ENCODE measurements around the gene CCDC185. TPM values are rescaled to one million over a fixed set of nuclear protein-coding genes. Genes with fewer than 3 reads are reported as not detected.

Gene CCDC185
- total RNA-seq, 2 experiments from 2014 or later, result not detected

- no peak for DNase-seq
- Mint-ChIP-seq H3K4me1 (no peaks in the 10 kb centered on the region), H3K36me3 (no peaks in the 10 kb centered on the region), H3K27me3 (peaks cover 17% of the 10 kb centered on the region), H3K9me3 (ENCODE audit: low read depth) (no peaks in the 10 kb centered on the region), H3K27ac (no peak overlapping the region), H3K4me3 (no peak overlapping the region)
- ATAC-seq, result no peak
- CTCF ChIA-PET, result no interaction called here
Observed at GRCh38 chr1:223425550-223425949, 32.3 kb downstream of the CCDC185 start.

- Mint-ChIP-seq H3K27ac (no peak overlapping the region), H3K4me3 (no peak overlapping the region), H3K4me1 (no peaks in the 10 kb centered on the region), H3K36me3 (no peaks in the 10 kb centered on the region), H3K9me3 (ENCODE audit: low read depth) (no peaks in the 10 kb centered on the region), H3K27me3 (peaks cover 17% of the 10 kb centered on the region)
- DNase-seq, result no peak
- CTCF ChIA-PET, result no interaction called here
- no peak for ATAC-seq
Observed at GRCh38 chr1:223426936-223427335, 33.7 kb downstream of the CCDC185 start.

- Mint-ChIP-seq H3K4me1 (no peaks in the 10 kb centered on the region), H3K4me3 (no peak overlapping the region), H3K36me3 (no peaks in the 10 kb centered on the region), H3K27ac (no peak overlapping the region), H3K27me3 (peaks cover 11% of the 10 kb centered on the region), H3K9me3 (ENCODE audit: low read depth) (no peaks in the 10 kb centered on the region)
- ATAC-seq (no peak), DNase-seq (no peak)
- CTCF ChIA-PET, result no interaction called here
Observed at GRCh38 chr1:223429313-223429731, 36.1 kb downstream of the CCDC185 start.

GRCh38 chr1:223429821-223430220, 36.6 kb downstream of the CCDC185 start:
- CTCF ChIA-PET, result no interaction called here
- H3K4me1 Mint-ChIP-seq, result no peaks in the 10 kb centered on the region
- DNase-seq, result no peak

GRCh38 chr1:223430236-223430635, 37.0 kb downstream of the CCDC185 start:
- no peaks in the 10 kb centered on the region for H3K36me3 Mint-ChIP-seq
- H3K27ac Mint-ChIP-seq, result no peak overlapping the region
- H3K27me3 Mint-ChIP-seq, result peaks cover 7% of the 10 kb centered on the region
- no peak for DNase-seq
- no peaks in the 10 kb centered on the region for H3K9me3 Mint-ChIP-seq (ENCODE audit: low read depth)
- no peak overlapping the region for H3K4me3 Mint-ChIP-seq
- no peak for ATAC-seq
- no peaks in the 10 kb centered on the region for H3K4me1 Mint-ChIP-seq
- CTCF ChIA-PET, result no interaction called here

More at GRCh38 chr1:223429821-223430220, 36.6 kb downstream of the CCDC185 start:
- H3K9me3 Mint-ChIP-seq (ENCODE audit: low read depth), result no peaks in the 10 kb centered on the region
- ATAC-seq, result no peak
- no peaks in the 10 kb centered on the region for H3K36me3 Mint-ChIP-seq
- no peak overlapping the region for H3K4me3 Mint-ChIP-seq
- no peak overlapping the region for H3K27ac Mint-ChIP-seq
- peaks cover 9% of the 10 kb centered on the region for H3K27me3 Mint-ChIP-seq

- CTCF ChIA-PET, result interaction anchor here (0.6 kb wide), 1 partner anchor 255 kb away, joined by 3 read pairs; no protein-coding TSS in a partner anchor
- Mint-ChIP-seq H3K36me3 (no peaks in the 10 kb centered on the region), H3K9me3 (ENCODE audit: low read depth) (peaks cover 2% of the 10 kb centered on the region), H3K27ac (no peak overlapping the region), H3K27me3 (no peaks in the 10 kb centered on the region), H3K4me3 (no peak overlapping the region), H3K4me1 (no peaks in the 10 kb centered on the region)
- no peak for ATAC-seq
- no peak for DNase-seq
Observed at GRCh38 chr1:223437151-223437550, 43.9 kb downstream of the CCDC185 start.

- Mint-ChIP-seq H3K36me3 (no peaks in the 10 kb centered on the region), H3K27me3 (no peaks in the 10 kb centered on the region), H3K9me3 (ENCODE audit: low read depth) (peaks cover 15% of the 10 kb centered on the region), H3K4me3 (no peak overlapping the region), H3K4me1 (no peaks in the 10 kb centered on the region), H3K27ac (no peak overlapping the region)
- CTCF ChIA-PET, result no interaction called here
- ATAC-seq (no peak), DNase-seq (no peak)
Observed at GRCh38 chr1:223443397-223443796, 50.2 kb downstream of the CCDC185 start.

- no peak for ATAC-seq
- DNase-seq, result no peak
- Mint-ChIP-seq H3K27me3 (no peaks in the 10 kb centered on the region), H3K4me3 (no peak overlapping the region), H3K9me3 (ENCODE audit: low read depth) (peaks cover 15% of the 10 kb centered on the region), H3K4me1 (no peaks in the 10 kb centered on the region), H3K36me3 (no peaks in the 10 kb centered on the region), H3K27ac (no peak overlapping the region)
- CTCF ChIA-PET, result no interaction called here
Observed at GRCh38 chr1:223444411-223444810, 51.2 kb downstream of the CCDC185 start.

Other genes with a start within 250 kb of the CCDC185 start
- under 1 TPM in 1 of 2 experiments, not detected in 1; 0.21 TPM for gene SUSD4, start 29.2 kb upstream of the CCDC185 start, total RNA-seq

Data from activated CD8-positive, alpha-beta memory T cell treated with anti-CD3 and anti-CD28 coated beads, Interleukin-2, amount 10 ng/mL, durations not matched to agents 7 days and 5 days (primary cell).